K562 (cell line): ENCODE measurements around the gene PIGB.
A peak's percentile ranks its signal among the peaks of the same experiment; 100 is the strongest.

Source experiments
- BCOR ChIP-seq: fragments of 450-650 bp; IDR thresholded peaks from 2 replicates; pipeline ENCODE4 v1.6.1; 2016
- FOXK1 ChIP-seq: sonication (generic); formaldehyde crosslinking; IDR thresholded peaks from 2 replicates; pipeline ENCODE4 v1.8.0; 2022; ENCODE audit warnings: missing genetic modification reagents, mild to moderate bottlenecking, borderline replicate concordance
- HIVEP1 ChIP-seq: fragments of 250-450 bp; sonication (Bioruptor Pico); IDR thresholded peaks from 2 replicates; pipeline ENCODE4 v1.4.0; 2020; ENCODE audit warnings: mild to moderate bottlenecking
- XRCC3 ChIP-seq: fragments of 450-650 bp; IDR thresholded peaks from 2 replicates; pipeline ENCODE4 v1.6.1; 2017; ENCODE audit warnings: mild to moderate bottlenecking, moderate library complexity
- TF ChIP-seq, protein P1 (sequence below): fragments of 150-350 bp; conservative IDR thresholded peaks from 2 replicates; pipeline ENCODE4 v1.6.1; 2014; ENCODE audit warnings: low read length
- TF ChIP-seq, protein P2 (sequence below): fragments of 250-450 bp; sonication (Bioruptor Pico); IDR thresholded peaks from 2 replicates; pipeline ENCODE4 v1.4.0; 2020; ENCODE audit warnings: mild to moderate bottlenecking
- TF ChIP-seq, protein P3 (sequence below): sonication (generic); formaldehyde crosslinking; IDR thresholded peaks from 2 replicates; pipeline ENCODE4 v1.8.0; 2023; ENCODE audit warnings: mild to moderate bottlenecking, missing genetic modification reagents
- TF ChIP-seq, protein P4 (sequence below), 3 experiments: IDR thresholded peaks in 2 of 3; conservative IDR thresholded peaks in 1 of 3; 2 replicates each; pipeline ENCODE4 v1.5.1; 2011 to 2012; ENCODE audit warnings: low read length in 3 of 3, mild to moderate bottlenecking in 3 of 3, control low read depth in 2 of 3, improper control_type of control experiment in 1 of 3, inconsistent platforms in 1 of 3, low read depth in 1 of 3, mixed read lengths in 1 of 3, moderate library complexity in 1 of 3; ENCODE audit not compliant: insufficient read depth in 2 of 3

DNA sequence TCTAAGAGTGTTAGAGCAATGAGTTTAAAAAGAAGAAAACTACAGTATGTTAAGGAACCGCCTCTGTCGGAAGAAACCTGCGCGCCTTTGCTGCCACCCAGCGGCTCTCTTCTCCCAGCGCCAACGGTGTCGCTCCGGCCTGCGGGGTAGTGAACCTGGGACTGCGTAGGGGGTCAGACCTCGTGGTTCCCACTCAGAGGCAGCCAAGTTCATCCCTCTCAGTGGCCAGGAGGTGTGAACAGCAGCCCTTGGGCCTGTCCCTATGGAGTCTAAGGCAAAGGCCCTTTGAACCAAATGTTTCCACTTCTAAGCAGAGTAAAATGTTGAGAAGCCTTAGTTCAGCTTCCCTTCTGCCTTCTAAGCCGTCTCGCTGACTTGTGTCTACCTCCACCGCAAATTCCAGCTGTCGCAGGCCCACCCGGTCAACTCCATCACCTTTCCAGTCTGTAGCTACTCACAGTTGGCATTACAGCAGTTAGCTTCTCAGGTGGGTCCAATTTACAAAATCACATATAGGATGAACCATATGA is 28.4 kb upstream of the PIGB start:
- TF ChIP-seq FOXK1 (CRISPR knock-in tag) (no peak), XRCC3 (no peak), HIVEP1 (no peak), BCOR (no peak)
- TF ChIP-seq, protein P1, sequence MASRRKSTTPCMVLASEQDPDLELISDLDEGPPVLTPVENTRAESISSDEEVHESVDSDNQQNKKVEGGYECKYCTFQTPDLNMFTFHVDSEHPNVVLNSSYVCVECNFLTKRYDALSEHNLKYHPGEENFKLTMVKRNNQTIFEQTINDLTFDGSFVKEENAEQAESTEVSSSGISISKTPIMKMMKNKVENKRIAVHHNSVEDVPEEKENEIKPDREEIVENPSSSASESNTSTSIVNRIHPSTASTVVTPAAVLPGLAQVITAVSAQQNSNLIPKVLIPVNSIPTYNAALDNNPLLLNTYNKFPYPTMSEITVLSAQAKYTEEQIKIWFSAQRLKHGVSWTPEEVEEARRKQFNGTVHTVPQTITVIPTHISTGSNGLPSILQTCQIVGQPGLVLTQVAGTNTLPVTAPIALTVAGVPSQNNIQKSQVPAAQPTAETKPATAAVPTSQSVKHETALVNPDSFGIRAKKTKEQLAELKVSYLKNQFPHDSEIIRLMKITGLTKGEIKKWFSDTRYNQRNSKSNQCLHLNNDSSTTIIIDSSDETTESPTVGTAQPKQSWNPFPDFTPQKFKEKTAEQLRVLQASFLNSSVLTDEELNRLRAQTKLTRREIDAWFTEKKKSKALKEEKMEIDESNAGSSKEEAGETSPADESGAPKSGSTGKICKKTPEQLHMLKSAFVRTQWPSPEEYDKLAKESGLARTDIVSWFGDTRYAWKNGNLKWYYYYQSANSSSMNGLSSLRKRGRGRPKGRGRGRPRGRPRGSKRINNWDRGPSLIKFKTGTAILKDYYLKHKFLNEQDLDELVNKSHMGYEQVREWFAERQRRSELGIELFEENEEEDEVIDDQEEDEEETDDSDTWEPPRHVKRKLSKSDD, result no peak
- TF ChIP-seq, protein P2, sequence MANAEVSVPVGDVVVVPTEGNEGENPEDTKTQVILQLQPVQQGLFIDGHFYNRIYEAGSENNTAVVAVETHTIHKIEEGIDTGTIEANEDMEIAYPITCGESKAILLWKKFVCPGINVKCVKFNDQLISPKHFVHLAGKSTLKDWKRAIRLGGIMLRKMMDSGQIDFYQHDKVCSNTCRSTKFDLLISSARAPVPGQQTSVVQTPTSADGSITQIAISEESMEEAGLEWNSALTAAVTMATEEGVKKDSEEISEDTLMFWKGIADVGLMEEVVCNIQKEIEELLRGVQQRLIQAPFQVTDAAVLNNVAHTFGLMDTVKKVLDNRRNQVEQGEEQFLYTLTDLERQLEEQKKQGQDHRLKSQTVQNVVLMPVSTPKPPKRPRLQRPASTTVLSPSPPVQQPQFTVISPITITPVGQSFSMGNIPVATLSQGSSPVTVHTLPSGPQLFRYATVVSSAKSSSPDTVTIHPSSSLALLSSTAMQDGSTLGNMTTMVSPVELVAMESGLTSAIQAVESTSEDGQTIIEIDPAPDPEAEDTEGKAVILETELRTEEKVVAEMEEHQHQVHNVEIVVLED (CRISPR knock-in tag), result no peak
- TF ChIP-seq, protein P3, sequence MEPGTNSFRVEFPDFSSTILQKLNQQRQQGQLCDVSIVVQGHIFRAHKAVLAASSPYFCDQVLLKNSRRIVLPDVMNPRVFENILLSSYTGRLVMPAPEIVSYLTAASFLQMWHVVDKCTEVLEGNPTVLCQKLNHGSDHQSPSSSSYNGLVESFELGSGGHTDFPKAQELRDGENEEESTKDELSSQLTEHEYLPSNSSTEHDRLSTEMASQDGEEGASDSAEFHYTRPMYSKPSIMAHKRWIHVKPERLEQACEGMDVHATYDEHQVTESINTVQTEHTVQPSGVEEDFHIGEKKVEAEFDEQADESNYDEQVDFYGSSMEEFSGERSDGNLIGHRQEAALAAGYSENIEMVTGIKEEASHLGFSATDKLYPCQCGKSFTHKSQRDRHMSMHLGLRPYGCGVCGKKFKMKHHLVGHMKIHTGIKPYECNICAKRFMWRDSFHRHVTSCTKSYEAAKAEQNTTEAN (CRISPR knock-in tag), result no peak
- TF ChIP-seq, protein P4, sequence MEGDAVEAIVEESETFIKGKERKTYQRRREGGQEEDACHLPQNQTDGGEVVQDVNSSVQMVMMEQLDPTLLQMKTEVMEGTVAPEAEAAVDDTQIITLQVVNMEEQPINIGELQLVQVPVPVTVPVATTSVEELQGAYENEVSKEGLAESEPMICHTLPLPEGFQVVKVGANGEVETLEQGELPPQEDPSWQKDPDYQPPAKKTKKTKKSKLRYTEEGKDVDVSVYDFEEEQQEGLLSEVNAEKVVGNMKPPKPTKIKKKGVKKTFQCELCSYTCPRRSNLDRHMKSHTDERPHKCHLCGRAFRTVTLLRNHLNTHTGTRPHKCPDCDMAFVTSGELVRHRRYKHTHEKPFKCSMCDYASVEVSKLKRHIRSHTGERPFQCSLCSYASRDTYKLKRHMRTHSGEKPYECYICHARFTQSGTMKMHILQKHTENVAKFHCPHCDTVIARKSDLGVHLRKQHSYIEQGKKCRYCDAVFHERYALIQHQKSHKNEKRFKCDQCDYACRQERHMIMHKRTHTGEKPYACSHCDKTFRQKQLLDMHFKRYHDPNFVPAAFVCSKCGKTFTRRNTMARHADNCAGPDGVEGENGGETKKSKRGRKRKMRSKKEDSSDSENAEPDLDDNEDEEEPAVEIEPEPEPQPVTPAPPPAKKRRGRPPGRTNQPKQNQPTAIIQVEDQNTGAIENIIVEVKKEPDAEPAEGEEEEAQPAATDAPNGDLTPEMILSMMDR (IDR thresholded peaks at IDR 0.05 in 2 of 3, conservative IDR thresholded peaks at IDR 0.05 in 1 of 3; ENCODE audit: insufficient read depth in 2 of 3, low read depth in 1 of 3, low read length in 3 of 3), result peak; percentile 85 to 94 (median 92)
